Astrocyte (in vitro differentiated cells and primary cell): ENCODE measurements around the gene SHC4. TPM values are rescaled to one million over a fixed set of nuclear protein-coding genes. Genes with fewer than 3 reads are reported as not detected.

Experiments used
- DNase-seq: peaks from one replicate; pipeline ENCODE4 v3.0.0-alpha.2; 2010; ENCODE audit warnings: low read depth
- FAIRE-seq: peaks from 2 replicates; lab custom pipeline; 2011; peaks lifted over from hg19 to GRCh38; lab: Jason Lieb, UNC
- H2AFZ ChIP-seq: 2 replicates; pipeline ENCODE4 v1.6.0; 2012; ENCODE audit warnings: low read depth, low read length, inconsistent platforms
- H3K27ac ChIP-seq: 2 replicates; pipeline ENCODE4 v1.5.1; 2011; ENCODE audit warnings: low read depth, low read length, inconsistent platforms
- H3K27me3 ChIP-seq: 2 replicates; pipeline ENCODE4 v1.6.0; 2011; ENCODE audit warnings: low read length, inconsistent platforms; ENCODE audit not compliant: insufficient read depth
- H3K36me3 ChIP-seq: 2 replicates; pipeline ENCODE4 v1.5.1; 2011; ENCODE audit warnings: low read length, inconsistent platforms; ENCODE audit not compliant: insufficient read depth
- H3K4me1 ChIP-seq: 2 replicates; pipeline ENCODE4 v1.5.1; 2011; ENCODE audit warnings: low read length, inconsistent platforms; ENCODE audit not compliant: insufficient read depth
- H3K4me2 ChIP-seq: 2 replicates; pipeline ENCODE4 v1.6.0; 2012; ENCODE audit warnings: low read length, inconsistent platforms
- H3K4me3 ChIP-seq: 2 replicates; pipeline ENCODE4 v1.5.1; 2011; ENCODE audit warnings: low read depth, mild to moderate bottlenecking, low read length, inconsistent platforms; ENCODE audit not compliant: insufficient read depth
- H3K79me2 ChIP-seq: 2 replicates; pipeline ENCODE4 v1.6.0; 2012; ENCODE audit warnings: mild to moderate bottlenecking, low read length, inconsistent platforms; ENCODE audit not compliant: insufficient read depth
- H3K9ac ChIP-seq: 2 replicates; pipeline ENCODE4 v1.6.0; 2012; ENCODE audit warnings: mild to moderate bottlenecking, low read length, inconsistent platforms
- H3K9me3 ChIP-seq: 2 replicates; pipeline ENCODE4 v1.5.1; 2012; ENCODE audit warnings: low read depth, mild to moderate bottlenecking, low read length, inconsistent platforms; ENCODE audit not compliant: insufficient read depth
- H4K20me1 ChIP-seq: 2 replicates; pipeline ENCODE4 v1.6.0; 2012; ENCODE audit warnings: low read length, inconsistent platforms; ENCODE audit not compliant: insufficient read depth
- H3K27ac Mint-ChIP-seq: one replicate; pipeline ENCODE4 v1.8.0; 2021; ENCODE audit warnings: mild to moderate bottlenecking, mixed read lengths; ENCODE audit not compliant: unreplicated experiment
- H3K27me3 Mint-ChIP-seq: one replicate; pipeline ENCODE4 v1.8.0; 2021; ENCODE audit warnings: low read depth, mixed read lengths; ENCODE audit not compliant: unreplicated experiment
- H3K36me3 Mint-ChIP-seq: one replicate; pipeline ENCODE4 v1.8.0; 2021; ENCODE audit warnings: low read depth, mixed read lengths; ENCODE audit not compliant: unreplicated experiment
- H3K4me1 Mint-ChIP-seq: one replicate; pipeline ENCODE4 v1.8.0; 2021; ENCODE audit warnings: low read depth, mixed read lengths; ENCODE audit not compliant: unreplicated experiment
- H3K4me3 Mint-ChIP-seq: one replicate; pipeline ENCODE4 v1.8.0; 2021; ENCODE audit warnings: mild to moderate bottlenecking, moderate library complexity, mixed read lengths; ENCODE audit not compliant: unreplicated experiment
- H3K9me3 Mint-ChIP-seq: one replicate; pipeline ENCODE4 v1.8.0; 2021; ENCODE audit warnings: mild to moderate bottlenecking, mixed read lengths; ENCODE audit not compliant: unreplicated experiment
- CTCF ChIP-seq: IDR thresholded peaks from 2 replicates; pipeline ENCODE4 v1.5.1; 2011; ENCODE audit warnings: low read depth, mild to moderate bottlenecking, inconsistent platforms, low read length, moderate library complexity; ENCODE audit not compliant: insufficient read depth
- EZH2 ChIP-seq: IDR thresholded peaks from 2 replicates; pipeline ENCODE4 v1.6.1; 2012; ENCODE audit warnings: mild to moderate bottlenecking, low read length, inconsistent platforms; ENCODE audit not compliant: insufficient read depth
- total RNA-seq: library from RNA; stranded (reverse); gene quantifications from 2 replicates; pipeline ENCODE4 v1.2.1, GENCODE V29; 2021

Gene SHC4
- total RNA-seq, 1 donor from 2014 or later: 2.7 TPM

GRCh38 chr15:48984021-48984710 lies 20.4 kb upstream of the SHC4 start:
- Histone ChIP-seq H3K9me3 (no peaks in the 10 kb centered on the region), H3K36me3 (no peaks in the 10 kb centered on the region), H3K9ac (no peak overlapping the region), H3K4me3 (no peak overlapping the region), H3K27ac (no peak overlapping the region), H4K20me1 (no peaks in the 10 kb centered on the region), H3K4me1 (no peaks in the 10 kb centered on the region), H3K4me2 (no peak overlapping the region), H2AFZ (no peak overlapping the region), H3K27me3 (no peaks in the 10 kb centered on the region), H3K79me2 (no peaks in the 10 kb centered on the region)
- Mint-ChIP-seq H3K4me3 (no peak overlapping the region), H3K36me3 (peaks cover under 1% of the 10 kb centered on the region), H3K4me1 (peaks cover 2% of the 10 kb centered on the region), H3K27me3 (no peaks in the 10 kb centered on the region), H3K27ac (no peak overlapping the region), H3K9me3 (no peaks in the 10 kb centered on the region)
- DNase-seq (no peak), FAIRE-seq (no peak)
- TF ChIP-seq CTCF (no peak), EZH2 (no peak)

DNA sequence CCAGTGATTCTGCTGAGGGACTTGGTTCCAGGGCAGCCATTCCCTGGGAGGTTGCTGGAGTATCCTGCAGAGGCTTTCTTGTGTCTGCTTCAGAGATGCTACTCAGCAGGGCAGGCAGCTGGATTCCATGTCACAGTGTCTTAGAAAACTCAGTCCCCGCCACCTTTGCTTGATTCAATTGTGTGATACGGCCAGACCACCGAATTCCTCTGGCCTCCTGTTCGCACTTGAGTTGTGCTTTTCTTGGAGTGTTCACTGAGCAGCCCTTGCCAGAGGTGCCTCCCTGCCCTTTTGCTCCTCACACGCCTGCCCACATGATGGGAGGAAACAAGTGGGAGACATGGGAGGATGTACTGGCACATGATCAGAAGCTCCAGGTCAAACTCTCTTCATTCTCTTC lies 19.6 kb upstream of the SHC4 start:
- H3K9ac ChIP-seq: no peak overlapping the region
- no peaks in the 10 kb centered on the region for H3K79me2 ChIP-seq
- DNase-seq (no peak), FAIRE-seq (no peak)
- no peak overlapping the region for H2AFZ ChIP-seq
- no peaks in the 10 kb centered on the region for H3K9me3 ChIP-seq
- H3K36me3 Mint-ChIP-seq: no peaks in the 10 kb centered on the region
- H3K4me3 ChIP-seq: no peak overlapping the region
- peaks cover 2% of the 10 kb centered on the region for H3K4me1 Mint-ChIP-seq
- H3K27me3 Mint-ChIP-seq: no peaks in the 10 kb centered on the region
- H3K9me3 Mint-ChIP-seq: no peaks in the 10 kb centered on the region
- no peaks in the 10 kb centered on the region for H4K20me1 ChIP-seq
- TF ChIP-seq CTCF (no peak), EZH2 (no peak)
- no peak overlapping the region for H3K4me3 Mint-ChIP-seq
- H3K36me3 ChIP-seq: no peaks in the 10 kb centered on the region
- H3K27ac Mint-ChIP-seq: no peak overlapping the region
- H3K27ac ChIP-seq: no peak overlapping the region
- H3K4me1 ChIP-seq: no peaks in the 10 kb centered on the region
- no peaks in the 10 kb centered on the region for H3K27me3 ChIP-seq
- H3K4me2 ChIP-seq: no peak overlapping the region

GRCh38 chr15:48981941-48982340 lies 18.2 kb upstream of the SHC4 start:
- Histone ChIP-seq H4K20me1 (no peaks in the 10 kb centered on the region), H2AFZ (no peak overlapping the region), H3K36me3 (no peaks in the 10 kb centered on the region), H3K4me1 (no peaks in the 10 kb centered on the region), H3K79me2 (no peaks in the 10 kb centered on the region), H3K4me2 (no peak overlapping the region), H3K27me3 (no peaks in the 10 kb centered on the region), H3K9me3 (no peaks in the 10 kb centered on the region), H3K27ac (no peak overlapping the region), H3K4me3 (no peak overlapping the region), H3K9ac (no peak overlapping the region)
- TF ChIP-seq EZH2: no peak
- TF ChIP-seq CTCF: no peak
- H3K4me1 Mint-ChIP-seq: peaks cover 2% of the 10 kb centered on the region
- no peak overlapping the region for H3K4me3 Mint-ChIP-seq
- no peak for FAIRE-seq
- H3K27me3 Mint-ChIP-seq: no peaks in the 10 kb centered on the region
- no peaks in the 10 kb centered on the region for H3K9me3 Mint-ChIP-seq
- DNase-seq: no peak
- no peak overlapping the region for H3K27ac Mint-ChIP-seq
- no peaks in the 10 kb centered on the region for H3K36me3 Mint-ChIP-seq
